DOHH2 (cell line): ENCODE measurements around the gene VHLL.

Experiments
- H3F3A ChIP-seq: fragments of 200-600 bp; sonication (generic), shearing (Covaris generic); 2 replicates; pipeline ENCODE4 v1.6.0; 2016; ENCODE audit warnings: antibody characterized with exemption, mild to moderate bottlenecking; ENCODE audit not compliant: control insufficient read depth, insufficient read depth
- H3K27ac ChIP-seq: fragments of 200-600 bp; sonication (generic); 2 replicates; pipeline ENCODE4 v1.5.1; 2014; ENCODE audit warnings: low read depth, mild to moderate bottlenecking, low read length, moderate library complexity
- H3K27me3 ChIP-seq: fragments of 200-600 bp; sonication (generic); 2 replicates; pipeline ENCODE4 v1.6.1; 2014; ENCODE audit warnings: mild to moderate bottlenecking, low read length, mixed read lengths; ENCODE audit not compliant: control insufficient read depth
- H3K36me3 ChIP-seq: fragments of 200-600 bp; sonication (generic); 2 replicates; pipeline ENCODE4 v1.6.1; 2014; ENCODE audit warnings: mild to moderate bottlenecking, low read length, moderate library complexity, mixed read lengths; ENCODE audit not compliant: control insufficient read depth
- H3K4me1 ChIP-seq: fragments of 200-600 bp; sonication (generic); 2 replicates; pipeline ENCODE4 v1.6.1; 2014; ENCODE audit warnings: mild to moderate bottlenecking, low read length, mixed read lengths; ENCODE audit not compliant: control insufficient read depth
- H3K4me2 ChIP-seq: fragments of 200-600 bp; sonication (generic); 2 replicates; pipeline ENCODE4 v1.6.0; 2014; ENCODE audit warnings: mild to moderate bottlenecking, low read length, moderate library complexity
- H3K4me3 ChIP-seq: fragments of 200-600 bp; sonication (generic); 2 replicates; pipeline ENCODE4 v1.5.1; 2014; ENCODE audit warnings: mild to moderate bottlenecking, low read length, mixed read lengths
- H3K79me2 ChIP-seq: fragments of 200-600 bp; sonication (generic); 2 replicates; pipeline ENCODE4 v1.6.1; 2014; ENCODE audit warnings: mild to moderate bottlenecking, low read length, mixed read lengths; ENCODE audit not compliant: control insufficient read depth
- H3K9me2 ChIP-seq: fragments of 200-600 bp; sonication (generic); replicated peaks from 2 replicates; pipeline ENCODE4 v1.6.1; 2014; ENCODE audit warnings: mild to moderate bottlenecking, low read length, mixed read lengths; ENCODE audit not compliant: control insufficient read depth
- H3K9me3 ChIP-seq: fragments of 200-600 bp; sonication (generic); 2 replicates; pipeline ENCODE4 v1.6.1; 2014; ENCODE audit warnings: antibody characterized with exemption, low read length, mixed read lengths; ENCODE audit not compliant: control insufficient read depth, insufficient read depth
- H4K20me1 ChIP-seq: fragments of 200-600 bp; sonication (generic); 2 replicates; pipeline ENCODE4 v1.6.0; 2014; ENCODE audit warnings: low read depth, mild to moderate bottlenecking, antibody characterized with exemption, low read length, moderate library complexity; ENCODE audit not compliant: control insufficient read depth, insufficient read depth
- EZH2phosphoT487 ChIP-seq: fragments of 200-600 bp; sonication (generic); IDR thresholded peaks from 2 replicates; pipeline ENCODE4 v1.6.1; 2017; ENCODE audit warnings: borderline replicate concordance, mild to moderate bottlenecking, antibody characterized with exemption, low read length, moderate library complexity, mixed read lengths
- TF ChIP-seq, protein P1 (sequence below): fragments of 200-600 bp; sonication (generic); IDR thresholded peaks from one replicate; pipeline ENCODE4 v1.5.1; 2014; ENCODE audit warnings: antibody characterized with exemption, mild to moderate bottlenecking, low read depth, low read length; ENCODE audit not compliant: poor library complexity, severe bottlenecking

Gene VHLL

DNA sequence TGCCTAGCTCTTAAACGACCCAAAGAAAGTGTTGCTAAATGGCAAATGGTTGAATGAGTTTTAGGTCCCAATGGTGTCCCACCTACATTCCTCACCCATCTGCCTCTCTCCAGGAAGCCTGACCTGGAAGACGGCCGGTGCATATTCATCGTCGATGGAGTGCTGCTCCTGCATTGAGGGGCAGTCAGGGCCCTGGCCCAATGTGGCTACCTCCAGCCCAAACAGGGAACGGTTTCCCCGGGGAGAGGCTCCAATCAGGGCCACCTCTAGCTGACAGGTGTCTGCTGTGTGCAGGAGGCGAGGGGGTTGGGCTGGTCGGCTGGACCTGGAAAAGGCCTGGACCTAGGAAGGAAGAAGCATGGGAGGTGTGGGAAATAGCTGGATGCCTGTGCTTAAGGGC is 5.2 kb downstream of the VHLL start:
- no peaks in the 10 kb centered on the region for H3K9me3 ChIP-seq
- H3K9me2 ChIP-seq: no peaks in the 10 kb centered on the region
- H3K27ac ChIP-seq: no peak overlapping the region
- no peak overlapping the region for H3K4me3 ChIP-seq
- TF ChIP-seq, protein P1, sequence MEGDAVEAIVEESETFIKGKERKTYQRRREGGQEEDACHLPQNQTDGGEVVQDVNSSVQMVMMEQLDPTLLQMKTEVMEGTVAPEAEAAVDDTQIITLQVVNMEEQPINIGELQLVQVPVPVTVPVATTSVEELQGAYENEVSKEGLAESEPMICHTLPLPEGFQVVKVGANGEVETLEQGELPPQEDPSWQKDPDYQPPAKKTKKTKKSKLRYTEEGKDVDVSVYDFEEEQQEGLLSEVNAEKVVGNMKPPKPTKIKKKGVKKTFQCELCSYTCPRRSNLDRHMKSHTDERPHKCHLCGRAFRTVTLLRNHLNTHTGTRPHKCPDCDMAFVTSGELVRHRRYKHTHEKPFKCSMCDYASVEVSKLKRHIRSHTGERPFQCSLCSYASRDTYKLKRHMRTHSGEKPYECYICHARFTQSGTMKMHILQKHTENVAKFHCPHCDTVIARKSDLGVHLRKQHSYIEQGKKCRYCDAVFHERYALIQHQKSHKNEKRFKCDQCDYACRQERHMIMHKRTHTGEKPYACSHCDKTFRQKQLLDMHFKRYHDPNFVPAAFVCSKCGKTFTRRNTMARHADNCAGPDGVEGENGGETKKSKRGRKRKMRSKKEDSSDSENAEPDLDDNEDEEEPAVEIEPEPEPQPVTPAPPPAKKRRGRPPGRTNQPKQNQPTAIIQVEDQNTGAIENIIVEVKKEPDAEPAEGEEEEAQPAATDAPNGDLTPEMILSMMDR: no peak
- TF ChIP-seq EZH2phosphoT487: no peak
- H3K36me3 ChIP-seq: peaks cover 6% of the 10 kb centered on the region; the same call in 1 of the 2 replicates
- H3K27me3 ChIP-seq: no peaks in the 10 kb centered on the region
- no peak overlapping the region for H3K4me2 ChIP-seq
- H3F3A ChIP-seq: 0 out of 2 replicates have a peak, but pooled peaks cover 3% of the 10 kb centered on the region
- H3K4me1 ChIP-seq: no peaks in the 10 kb centered on the region; the same call in 1 of the 2 replicates
- no peaks in the 10 kb centered on the region for H3K79me2 ChIP-seq
- H4K20me1 ChIP-seq: no peaks in the 10 kb centered on the region

DNA sequence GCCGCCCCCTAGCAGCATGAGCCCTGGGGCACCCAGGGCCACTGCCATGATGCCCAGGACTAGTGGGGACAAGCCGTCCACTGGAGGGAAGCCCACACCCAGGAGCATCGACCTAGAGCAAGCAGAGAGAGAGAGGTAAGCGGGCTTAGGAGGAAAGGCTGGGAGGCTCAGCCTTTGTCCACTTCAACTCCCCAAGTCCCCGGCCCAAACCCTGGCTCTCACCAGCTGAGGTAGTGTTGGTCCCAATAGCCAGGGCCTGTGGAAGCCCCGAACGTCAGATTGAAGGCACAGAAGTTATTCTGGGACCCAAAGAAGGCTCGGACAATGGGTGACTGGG is 6.0 kb downstream of the VHLL start:
- TF ChIP-seq, protein P1: no peak
- TF ChIP-seq EZH2phosphoT487: no peak
- no peaks in the 10 kb centered on the region for H3K27me3 ChIP-seq
- no peaks in the 10 kb centered on the region for H3K9me2 ChIP-seq
- no peaks in the 10 kb centered on the region for H3K9me3 ChIP-seq
- H3K79me2 ChIP-seq: no peaks in the 10 kb centered on the region
- no peaks in the 10 kb centered on the region for H4K20me1 ChIP-seq
- no peak overlapping the region for H3K4me3 ChIP-seq
- no peak overlapping the region for H3K4me2 ChIP-seq
- H3K4me1 ChIP-seq: no peaks in the 10 kb centered on the region; the same call in 1 of the 2 replicates
- no peak overlapping the region for H3K27ac ChIP-seq
- peaks cover 10% of the 10 kb centered on the region; the same call in 1 of the 2 replicates for H3K36me3 ChIP-seq
- 0 out of 2 replicates have a peak, but pooled peaks cover 3% of the 10 kb centered on the region for H3F3A ChIP-seq

DNA sequence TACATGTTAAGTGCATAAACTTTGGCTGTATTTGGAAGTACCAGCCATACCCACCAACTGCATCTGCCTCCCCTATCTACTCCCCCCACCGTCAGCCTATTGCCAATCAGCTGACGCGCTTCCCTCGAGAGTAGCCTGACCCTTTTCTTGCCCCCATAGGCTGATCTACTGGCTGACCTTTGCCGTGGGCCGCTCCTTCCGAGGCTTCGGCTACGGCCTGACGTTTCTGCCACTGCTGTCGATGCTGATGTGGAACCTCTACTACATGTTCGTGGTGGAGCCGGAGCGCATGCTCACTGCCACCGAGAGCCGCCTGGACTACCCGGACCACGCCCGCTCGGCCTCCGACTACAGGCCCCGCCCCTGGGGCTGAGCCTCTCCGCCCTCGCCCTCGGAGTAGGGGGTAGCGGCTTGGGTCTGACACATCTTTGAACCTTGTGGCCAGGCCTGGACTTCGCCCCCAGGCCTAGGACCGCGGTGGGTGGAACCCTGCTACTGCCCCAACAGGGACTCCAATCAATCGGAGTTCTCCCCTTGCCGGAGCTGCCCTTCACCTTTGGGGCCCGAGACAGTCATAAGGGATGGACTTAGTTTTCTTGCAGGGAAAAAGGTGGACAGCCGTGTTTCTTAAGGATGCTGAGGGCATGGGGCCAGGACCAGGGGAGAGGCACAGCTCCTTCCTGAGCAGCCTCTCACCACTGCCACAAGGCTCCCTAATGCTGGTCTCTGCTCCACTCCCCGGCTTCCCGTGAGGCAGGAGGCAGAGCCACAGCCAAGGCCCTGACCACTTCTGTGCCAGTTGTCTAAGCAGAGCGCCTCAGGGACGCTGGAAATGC is 7.7 kb downstream of the VHLL start:
- Histone ChIP-seq H3K36me3 (peaks cover 10% of the 10 kb centered on the region; the same call in 1 of the 2 replicates), H3K27ac (no peak overlapping the region), H3K4me3 (no peak overlapping the region), H4K20me1 (no peaks in the 10 kb centered on the region), H3K27me3 (no peaks in the 10 kb centered on the region), H3K9me3 (no peaks in the 10 kb centered on the region), H3F3A (0 out of 2 replicates have a peak, but pooled peaks cover 3% of the 10 kb centered on the region), H3K4me1 (no peaks in the 10 kb centered on the region; the same call in 1 of the 2 replicates), H3K4me2 (no peak overlapping the region), H3K79me2 (no peaks in the 10 kb centered on the region), H3K9me2 (no peaks in the 10 kb centered on the region)
- TF ChIP-seq EZH2phosphoT487: no peak
- TF ChIP-seq, protein P1: no peak
